Measurements from ENCODE around the gene RARA.

DNA sequence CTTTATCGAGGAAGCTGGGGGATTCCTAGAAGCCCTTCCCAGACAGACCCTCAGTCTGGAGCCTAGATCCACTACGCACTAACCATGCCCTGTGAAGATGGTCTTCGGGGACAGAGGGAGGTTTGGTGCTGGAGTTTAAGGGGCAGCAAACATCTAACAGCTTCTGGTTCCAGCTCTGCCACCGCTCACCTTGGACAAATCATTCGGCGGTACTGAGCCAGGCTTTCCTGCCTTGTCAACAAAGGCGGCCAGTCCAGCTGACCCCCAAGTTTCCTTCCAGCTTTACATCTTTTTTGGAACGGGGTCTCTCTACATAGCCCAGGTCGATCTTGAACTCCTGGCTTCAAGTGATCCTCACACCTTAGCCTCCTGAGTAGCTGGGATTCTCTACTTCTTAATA is 55.9 kb downstream of the RARA start:
- TF ChIP-seq CTCF (IDR thresholded peaks at IDR 0.05) (no peak), POLR2AphosphoS5 (IDR thresholded peaks at IDR 0.05) (no peak)
